ENCODE data around the gene CCDC85A.

Gene CCDC85A

DNA sequence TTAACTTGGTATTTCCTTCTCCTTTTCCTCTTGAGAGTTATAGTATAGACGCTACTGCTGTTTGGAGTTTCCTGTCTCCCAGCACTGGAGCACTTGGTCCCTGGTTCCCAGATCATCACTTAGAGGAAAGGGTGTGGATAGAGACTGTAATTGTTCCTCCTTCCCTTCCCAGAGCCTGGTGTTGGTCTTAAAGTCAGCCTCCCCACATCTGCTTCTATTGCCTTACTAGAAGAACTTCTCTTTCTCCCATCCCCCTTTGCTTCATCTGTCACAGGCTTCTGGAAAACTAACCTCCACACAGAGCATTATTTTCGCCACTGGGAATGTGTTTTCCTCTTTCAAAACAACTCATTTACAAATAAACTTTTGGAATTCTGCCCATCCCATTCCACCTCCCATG, 131.0 kb downstream of the CCDC85A start:
- DNase-seq = no peak

DNA sequence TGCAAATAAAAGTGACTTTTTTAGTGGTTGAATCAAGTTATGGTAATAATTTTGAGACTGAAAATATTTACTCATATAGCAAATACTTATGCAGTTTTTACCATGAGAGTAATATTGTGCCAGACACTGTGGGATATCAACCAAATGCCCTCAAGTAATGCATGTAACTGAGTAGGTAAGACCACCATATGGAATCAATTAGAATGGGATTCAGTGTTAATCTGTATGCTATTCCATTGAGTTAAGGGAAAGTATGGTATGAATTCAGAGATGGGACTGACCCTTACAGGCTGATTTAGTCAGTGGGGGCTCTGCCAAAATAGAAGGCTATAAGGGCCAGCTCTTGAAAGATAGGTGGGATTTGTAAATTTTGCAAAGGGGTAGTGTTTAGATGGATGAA, 131.6 kb downstream of the CCDC85A start:
- no peak for DNase-seq

GRCh38 chr2:56316011-56316410, 132.2 kb downstream of the CCDC85A start:
- no peak for DNase-seq

GRCh38 chr2:56318147-56318546, 134.4 kb downstream of the CCDC85A start:
- DNase-seq = no peak

GRCh38 chr2:56325661-56326345, 142.0 kb downstream of the CCDC85A start:
- DNase-seq = no peak

DNA sequence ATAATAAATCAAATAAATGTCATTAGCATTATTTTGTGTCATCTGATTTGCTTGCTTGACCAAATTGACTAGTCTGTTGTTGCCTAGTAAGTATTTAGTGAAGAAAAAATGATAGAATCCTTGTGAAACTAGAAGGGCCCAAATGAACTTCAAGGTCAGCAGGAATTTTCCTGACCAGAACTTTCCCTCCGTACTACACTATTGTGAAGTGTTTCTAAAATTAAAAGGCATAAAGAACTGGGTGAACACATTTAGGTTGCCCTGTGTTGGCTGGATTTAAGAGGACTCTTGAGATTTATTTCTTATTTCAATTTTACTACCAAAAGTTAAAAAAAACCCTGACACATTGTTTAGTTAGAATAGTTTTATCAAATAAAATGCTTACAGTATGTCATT, 142.6 kb downstream of the CCDC85A start:
- DNase-seq = no peak

GRCh38 chr2:56331810-56332209, 148.0 kb downstream of the CCDC85A start:
- no peak for DNase-seq

GRCh38 chr2:56333812-56334485, 150.2 kb downstream of the CCDC85A start:
- DNase-seq = no peak

- no peak for DNase-seq
These were observed 150.8 kb downstream of the CCDC85A start for GRCh38 chr2:56334622-56335021.

GRCh38 chr2:56335101-56335500, 151.3 kb downstream of the CCDC85A start:
- DNase-seq = no peak

DNA sequence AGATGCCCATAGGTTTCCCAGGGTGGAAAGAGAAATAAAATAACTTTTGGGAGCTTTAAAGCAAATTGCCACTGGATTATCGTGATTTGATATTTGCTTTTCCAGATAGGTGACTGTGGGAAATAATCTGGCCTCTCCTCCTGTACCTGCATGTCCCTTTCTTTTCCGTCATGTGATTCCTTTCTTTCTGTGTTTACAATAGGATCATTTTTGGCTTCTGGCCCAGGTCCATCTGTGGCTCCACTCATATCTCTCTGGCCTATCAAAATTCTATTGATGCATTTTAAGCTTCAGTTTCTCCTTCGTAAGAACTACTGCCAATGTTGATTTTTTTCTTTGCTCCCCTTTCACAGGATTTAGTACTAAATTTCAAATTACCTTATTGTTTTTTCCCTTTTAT, 153.6 kb downstream of the CCDC85A start:
- no peak for DNase-seq

GRCh38 chr2:56338232-56338631, 154.4 kb downstream of the CCDC85A start:
- DNase-seq = no peak

GRCh38 chr2:56344771-56345170, 161.0 kb downstream of the CCDC85A start:
- DNase-seq = no peak

DNA sequence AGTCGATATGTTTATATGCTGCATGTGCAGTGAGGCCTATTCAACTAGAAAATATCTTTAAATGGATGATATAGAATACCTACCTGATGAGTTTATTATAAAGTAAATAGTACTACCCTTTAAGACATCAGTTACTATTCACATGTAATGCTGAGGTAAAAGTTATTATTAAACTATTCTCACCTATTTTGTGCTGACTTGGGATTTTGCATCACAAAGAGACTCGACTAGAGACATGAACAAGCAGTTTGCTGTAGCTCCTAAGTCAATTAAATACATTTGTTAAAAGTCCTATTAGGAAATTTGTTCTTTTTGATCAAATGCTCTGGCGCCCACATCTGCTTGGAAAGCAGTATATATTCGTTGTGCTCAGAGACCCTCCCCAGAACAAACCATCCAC, 164.1 kb downstream of the CCDC85A start:
- DNase-seq = no peak

DNA sequence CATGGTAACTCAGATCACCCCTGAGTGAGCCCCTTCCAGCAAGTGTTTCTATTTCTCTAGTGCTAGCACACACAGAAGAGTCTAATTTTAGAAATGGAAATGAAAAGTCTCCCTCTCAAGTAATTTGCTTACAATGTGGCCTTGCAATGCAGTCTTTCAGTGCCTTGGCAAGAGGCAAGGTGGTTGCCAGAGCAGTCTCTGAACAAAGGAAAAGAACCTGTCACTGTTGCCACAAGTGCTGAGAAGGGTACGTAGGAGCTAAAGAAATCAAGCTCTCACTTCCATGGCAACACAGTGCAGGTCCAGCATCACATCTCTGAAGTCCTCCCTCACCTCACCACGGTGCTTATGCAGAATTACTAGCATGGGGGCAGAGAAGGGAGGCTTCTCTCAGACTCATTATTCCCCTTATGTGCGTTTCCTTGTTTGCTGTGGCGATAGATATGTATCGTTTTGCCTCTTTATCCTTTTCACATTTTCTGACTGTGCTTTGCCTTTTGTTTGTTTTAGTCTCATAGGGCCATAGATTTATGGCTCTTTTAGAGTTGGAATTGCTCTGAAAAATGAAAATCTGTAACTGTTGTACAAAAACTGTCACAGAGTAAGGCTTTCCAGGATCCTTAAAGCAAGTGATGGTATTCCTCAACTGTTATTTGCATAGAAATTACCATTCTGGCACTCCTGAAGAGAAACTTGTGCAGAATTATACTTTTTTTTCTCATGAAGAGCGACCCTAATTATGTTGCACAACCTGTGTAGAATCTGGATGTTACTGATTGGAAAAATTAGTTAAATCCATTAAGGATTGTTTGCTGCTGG, 164.8 kb downstream of the CCDC85A start:
- DNase-seq = no peak

DNA sequence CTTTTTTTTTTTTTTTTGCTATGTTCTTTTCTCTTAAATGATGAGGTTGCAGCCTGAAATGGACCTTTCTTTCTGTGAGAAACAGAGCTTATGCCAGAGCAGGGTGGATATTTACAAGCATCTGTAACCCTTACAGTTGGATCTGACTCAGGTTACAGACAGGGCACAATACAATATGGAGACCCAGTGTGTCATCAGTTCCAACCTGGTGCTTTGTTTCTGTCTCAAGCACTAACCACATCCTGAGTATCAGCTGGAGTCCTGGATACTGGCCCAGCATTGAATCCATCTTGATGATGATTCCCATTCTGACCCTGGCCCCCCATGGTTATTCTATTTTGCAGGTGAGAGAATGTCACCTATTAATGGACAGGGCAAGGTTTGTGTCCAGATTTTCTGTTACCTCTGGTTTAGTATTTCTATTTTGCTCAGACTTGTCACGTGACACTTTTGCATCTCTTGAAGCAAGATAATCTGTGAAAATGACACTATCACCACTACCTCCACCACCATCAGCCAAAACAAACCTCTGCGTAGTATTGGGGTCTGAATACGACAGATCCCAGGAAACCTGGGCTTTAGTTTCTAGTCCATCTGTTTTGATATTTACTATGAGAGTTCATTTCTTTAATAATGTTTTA, 174.0 kb downstream of the CCDC85A start:
- DNase-seq = no peak

GRCh38 chr2:56361844-56362243, 178.1 kb downstream of the CCDC85A start:
- no peak for DNase-seq

DNA sequence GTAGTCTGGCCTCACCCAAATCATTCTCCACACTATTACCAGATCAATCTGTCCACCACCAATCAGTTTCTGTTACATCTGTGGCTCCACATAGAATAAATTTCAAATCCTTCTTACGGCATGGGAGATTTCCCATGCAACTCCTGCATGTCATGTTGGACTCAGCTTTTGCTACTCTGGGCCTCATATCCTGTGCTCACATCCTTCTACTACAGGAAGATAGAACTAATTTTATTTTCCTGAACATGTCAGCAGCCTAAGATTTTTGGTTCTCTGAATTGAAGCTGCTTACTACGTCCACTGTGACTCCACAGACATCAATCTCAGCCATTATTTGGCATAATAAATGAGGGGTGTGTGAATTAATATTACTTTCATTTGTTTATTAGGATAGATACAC, 181.1 kb downstream of the CCDC85A start:
- DNase-seq = no peak

GRCh38 chr2:56369316-56369715, 185.5 kb downstream of the CCDC85A start:
- DNase-seq = no peak

GRCh38 chr2:56372071-56372656, 188.4 kb downstream of the CCDC85A start:
- no peak for DNase-seq

DNA sequence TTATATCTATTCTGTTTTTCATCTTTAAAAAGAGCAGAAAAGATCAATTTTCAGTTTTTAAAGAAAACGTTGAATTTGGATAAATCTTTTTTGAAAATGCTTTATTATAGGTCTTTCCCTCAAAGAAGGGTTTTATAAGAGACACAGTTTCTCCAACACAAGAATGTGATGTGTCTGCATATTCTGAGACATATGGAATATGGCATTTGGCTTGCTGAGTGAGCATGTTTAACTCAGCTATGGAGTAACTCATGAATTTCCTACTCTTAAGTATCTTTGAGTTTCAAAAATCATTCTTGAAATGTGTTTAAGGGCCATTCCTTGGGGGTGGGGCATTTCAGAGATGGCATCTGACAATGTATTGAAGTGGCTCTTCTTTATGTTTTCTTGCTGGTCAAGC, 191.5 kb downstream of the CCDC85A start:
- no peak for DNase-seq

DNA sequence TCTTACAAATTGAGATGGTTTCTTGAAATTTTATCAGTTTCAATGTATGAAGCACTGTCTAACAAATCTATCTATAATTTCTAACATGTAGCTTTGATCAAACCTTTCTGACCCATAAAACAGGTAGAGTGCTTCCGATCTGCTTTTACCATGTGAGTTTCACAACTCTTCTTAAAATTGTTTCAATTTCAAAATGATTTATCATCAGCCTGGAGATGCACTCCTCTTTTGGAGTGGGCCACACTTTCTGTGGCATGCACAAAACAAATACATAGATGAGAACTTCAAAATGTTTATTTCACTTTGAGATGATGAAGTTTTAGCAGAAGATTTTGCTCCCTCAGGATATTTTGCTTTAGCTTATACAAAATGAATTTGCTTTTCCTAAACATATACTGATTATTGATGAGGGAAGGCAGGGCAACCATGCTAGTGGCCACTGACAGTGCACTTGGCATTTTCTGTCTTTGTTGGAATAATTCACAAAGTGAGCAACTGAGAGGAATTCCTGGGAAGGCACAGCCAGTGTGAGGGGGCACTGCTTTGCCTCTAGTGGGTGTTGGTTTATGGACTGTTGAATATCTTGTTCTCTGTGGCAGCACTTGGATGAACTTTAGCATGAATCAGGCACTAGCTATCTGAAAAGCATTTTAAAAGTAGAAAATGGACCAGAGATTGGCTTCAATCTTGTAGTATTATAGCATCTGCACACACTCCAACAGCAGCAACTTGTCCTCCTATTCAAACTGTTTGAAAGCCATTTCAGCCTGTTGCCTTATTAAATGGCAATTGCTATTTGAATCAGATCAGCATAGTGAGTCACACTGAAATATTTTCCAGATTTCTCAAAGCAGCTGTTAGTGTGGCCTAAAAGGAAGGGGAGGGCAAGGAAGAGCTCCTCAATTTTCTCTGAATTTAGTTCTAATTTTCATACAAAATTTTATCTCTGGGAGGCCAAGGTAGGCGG, 193.2 kb downstream of the CCDC85A start:
- no peak for DNase-seq
